NB4 (cell line): ENCODE data around the gene ADCY2.

Experiments
- CTCF ChIP-seq: IDR thresholded peaks from one replicate; pipeline ENCODE4 v1.5.1; 2012; ENCODE audit warnings: low read depth, low read length
- POLR2A ChIP-seq: IDR thresholded peaks from 2 replicates; pipeline ENCODE4 v1.6.1; 2011; ENCODE audit warnings: mild to moderate bottlenecking; ENCODE audit not compliant: insufficient read length; ENCODE audit errors: extremely low read depth

GRCh38 chr5:7764452-7764851 is 368.5 kb downstream of the ADCY2 start:
- TF ChIP-seq CTCF: no peak
- no peak for TF ChIP-seq POLR2A
